ENCODE results near the gene CAND1.

Gene CAND1

GRCh38 chr12:67348683-67349082 lies 79.5 kb downstream of the CAND1 start:
- no peak for ATAC-seq
- Mint-ChIP-seq H3K4me3 (no peak overlapping the region), H3K27me3 (no peaks in the 10 kb centered on the region), H3K9me3 (peaks cover 15 to 19% of the 10 kb centered on the region in 2 donors), H3K4me1 (no peaks in the 10 kb centered on the region), H3K27ac (no peak overlapping the region)
- DNase-seq, result no peak

GRCh38 chr12:67352682-67353081 lies 83.5 kb downstream of the CAND1 start:
- Mint-ChIP-seq H3K27me3 (no peaks in the 10 kb centered on the region), H3K4me1 (peaks cover 14% of the 10 kb centered on the region), H3K4me3 (no peak overlapping the region), H3K27ac (no peak overlapping the region), H3K9me3 (peaks cover 3 to 9% of the 10 kb centered on the region in 2 donors)
- DNase-seq (no peak), ATAC-seq (no peak)

GRCh38 chr12:67354322-67354721 lies 85.2 kb downstream of the CAND1 start:
- DNase-seq (no peak), ATAC-seq (no peak)
- Mint-ChIP-seq H3K27ac (peak overlapping the region in 1 of 2 donors; percentile 21), H3K4me1 (peaks cover 14% of the 10 kb centered on the region), H3K9me3 (no peaks in the 10 kb centered on the region), H3K4me3 (no peak overlapping the region), H3K27me3 (no peaks in the 10 kb centered on the region)

GRCh38 chr12:67354966-67355365 lies 85.8 kb downstream of the CAND1 start:
- Mint-ChIP-seq H3K27ac (no peak overlapping the region), H3K4me3 (no peak overlapping the region), H3K4me1 (peaks cover 14% of the 10 kb centered on the region), H3K9me3 (no peaks in the 10 kb centered on the region), H3K27me3 (no peaks in the 10 kb centered on the region)
- DNase-seq (no peak), ATAC-seq (no peak)

GRCh38 chr12:67355428-67356379 lies 86.5 kb downstream of the CAND1 start:
- no peaks in the 10 kb centered on the region for H3K9me3 Mint-ChIP-seq
- peaks cover 14% of the 10 kb centered on the region for H3K4me1 Mint-ChIP-seq
- no peak overlapping the region for H3K27ac Mint-ChIP-seq
- H3K4me3 Mint-ChIP-seq, result no peak overlapping the region
- peak; percentile 8 to 10 for DNase-seq
- ATAC-seq, result peak; percentile 66
- no peaks in the 10 kb centered on the region for H3K27me3 Mint-ChIP-seq

GRCh38 chr12:67356380-67356774 lies 87.2 kb downstream of the CAND1 start:
- Mint-ChIP-seq H3K27me3 (no peaks in the 10 kb centered on the region), H3K9me3 (no peaks in the 10 kb centered on the region), H3K4me3 (no peak overlapping the region), H3K4me1 (peaks cover 14% of the 10 kb centered on the region), H3K27ac (no peak overlapping the region)
- DNase-seq (no peak), ATAC-seq (no peak)

GRCh38 chr12:67357376-67358125 lies 88.4 kb downstream of the CAND1 start:
- ATAC-seq (no peak), DNase-seq (no peak)
- Mint-ChIP-seq H3K4me3 (no peak overlapping the region), H3K9me3 (peaks cover 0 to 5% of the 10 kb centered on the region in 2 donors), H3K27me3 (no peaks in the 10 kb centered on the region), H3K4me1 (peaks cover 14% of the 10 kb centered on the region), H3K27ac (no peak overlapping the region)

GRCh38 chr12:67358781-67359338 lies 89.7 kb downstream of the CAND1 start:
- ATAC-seq (no peak), DNase-seq (no peak)
- H3K9me3 Mint-ChIP-seq, result peaks cover 7 to 9% of the 10 kb centered on the region in 2 donors
- no peak overlapping the region for H3K4me3 Mint-ChIP-seq
- H3K4me1 Mint-ChIP-seq, result peaks cover 13% of the 10 kb centered on the region
- H3K27ac Mint-ChIP-seq, result no peak overlapping the region
- no peaks in the 10 kb centered on the region for H3K27me3 Mint-ChIP-seq

- Mint-ChIP-seq H3K9me3 (peaks cover 7 to 9% of the 10 kb centered on the region in 2 donors), H3K27ac (no peak overlapping the region), H3K4me3 (no peak overlapping the region), H3K27me3 (no peaks in the 10 kb centered on the region), H3K4me1 (no peaks in the 10 kb centered on the region)
- no peak for ATAC-seq
- no peak for DNase-seq
Measured at GRCh38 chr12:67362526-67362925, 93.4 kb downstream of the CAND1 start.

GRCh38 chr12:67364228-67364627 lies 95.1 kb downstream of the CAND1 start:
- Mint-ChIP-seq H3K4me3 (no peak overlapping the region), H3K27ac (no peak overlapping the region), H3K27me3 (no peaks in the 10 kb centered on the region), H3K9me3 (peaks cover 7 to 9% of the 10 kb centered on the region in 2 donors), H3K4me1 (no peaks in the 10 kb centered on the region)
- no peak for DNase-seq
- no peak for ATAC-seq

GRCh38 chr12:67365131-67365530 lies 96.0 kb downstream of the CAND1 start:
- no peak for DNase-seq
- no peak overlapping the region for H3K27ac Mint-ChIP-seq
- H3K4me1 Mint-ChIP-seq, result no peaks in the 10 kb centered on the region
- H3K9me3 Mint-ChIP-seq, result peaks cover 7 to 9% of the 10 kb centered on the region in 2 donors
- ATAC-seq, result no peak
- no peak overlapping the region for H3K4me3 Mint-ChIP-seq
- no peaks in the 10 kb centered on the region for H3K27me3 Mint-ChIP-seq

- no peak for ATAC-seq
- no peak for DNase-seq
- Mint-ChIP-seq H3K4me1 (no peaks in the 10 kb centered on the region), H3K9me3 (peaks cover 6 to 13% of the 10 kb centered on the region in 2 donors), H3K27me3 (no peaks in the 10 kb centered on the region), H3K27ac (no peak overlapping the region), H3K4me3 (no peak overlapping the region)
Measured at GRCh38 chr12:67367843-67368242, 98.7 kb downstream of the CAND1 start.

Data from stimulated activated naive CD8-positive, alpha-beta T cell treated with anti-CD3 and anti-CD28 coated beads, Interleukin-15, amount 100 ng/mL, for 72 hours (primary cell).